Fibroblast of skin of abdomen (primary cell): ENCODE results near the gene EMC1. TPM values are rescaled to one million over a fixed set of nuclear protein-coding genes. Genes with fewer than 3 reads are reported as not detected.
"Not testable (repeated sequence)": the region's sequence is repeated elsewhere in the genome, so short reads cannot be mapped to it uniquely, and the experiment has no call there.

ENCODE experiments used
- DNase-seq: peaks from one replicate; pipeline ENCODE4 v3.0.0-alpha.2; 2013
- polyA plus RNA-seq, 2 experiments: library from polyadenylated mRNA; unstranded; fragments of 120-200 nt; gene quantifications; one replicate each; pipeline ENCODE4 v1.2.1, GENCODE V29; 2013; ENCODE audit not compliant: insufficient read length in 2 of 2

EMC1 gene
- 76.4 TPM for polyA plus RNA-seq (2013, experiment 1 of 2; ENCODE audit: insufficient read length)
- 70.0 TPM for polyA plus RNA-seq (2013, experiment 2 of 2; ENCODE audit: insufficient read length)

GRCh38 chr1:19251305-19252196 lies at the start of gene EMC1, which contains the start of gene MRTO4:
Gene EMC1 (minus strand): TSS chr1:19251524. CDS start chr1:19251509, 15 bp downstream.
Gene MRTO4 (plus strand): TSS chr1:19251805. CDS start chr1:19251836, 31 bp downstream.
- peak; percentile 80 for DNase-seq

- DNase-seq: no peak
Observed at GRCh38 chr1:19300211-19300610, 48.9 kb upstream of the EMC1 start.

- DNase-seq: no peak
Observed at GRCh38 chr1:19294638-19295037, 43.3 kb upstream of the EMC1 start.

GRCh38 chr1:19289244-19289643 lies 37.9 kb upstream of the EMC1 start:
- no peak for DNase-seq

GRCh38 chr1:19288324-19289241 lies 37.3 kb upstream of the EMC1 start, which contains the start of gene AKR7A3:
Gene AKR7A3 (minus strand): TSS chr1:19288770. CDS start chr1:19288709, 61 bp downstream.
- not testable (repeated sequence) for DNase-seq

GRCh38 chr1:19287436-19288185 lies 36.3 kb upstream of the EMC1 start:
- DNase-seq: no peak

GRCh38 chr1:19285807-19286206 lies 34.5 kb upstream of the EMC1 start:
- DNase-seq: not testable (repeated sequence)

GRCh38 chr1:19285366-19285765 lies 34.0 kb upstream of the EMC1 start:
- not testable (repeated sequence) for DNase-seq

- no peak for DNase-seq
Observed at GRCh38 chr1:19284881-19285280, 33.6 kb upstream of the EMC1 start.

GRCh38 chr1:19283891-19284290 lies 32.6 kb upstream of the EMC1 start:
- DNase-seq: no peak

GRCh38 chr1:19274636-19275035 lies 23.3 kb upstream of the EMC1 start:
- no peak for DNase-seq

- not testable (repeated sequence) for DNase-seq
Observed at GRCh38 chr1:19273844-19274531, 22.7 kb upstream of the EMC1 start.

- no peak for DNase-seq
Observed at GRCh38 chr1:19273106-19273843, 22.0 kb upstream of the EMC1 start.

GRCh38 chr1:19272064-19272463 lies 20.7 kb upstream of the EMC1 start:
- DNase-seq: no peak

- not testable (repeated sequence) for DNase-seq
Observed at GRCh38 chr1:19270343-19270730, 19.0 kb upstream of the EMC1 start.

- not testable (repeated sequence) for DNase-seq
Observed at GRCh38 chr1:19269427-19270342, 18.4 kb upstream of the EMC1 start.

- no peak for DNase-seq
Observed at GRCh38 chr1:19268445-19268844, 17.1 kb upstream of the EMC1 start.

GRCh38 chr1:19262744-19263143 lies 11.4 kb upstream of the EMC1 start:
- DNase-seq: no peak

- no peak for DNase-seq
Observed at GRCh38 chr1:19262047-19262446, 10.7 kb upstream of the EMC1 start.
